ENCODE measurements around the gene CYP2W1.
"Not testable (repeated sequence)": the region's sequence is repeated elsewhere in the genome, so short reads cannot be mapped to it uniquely, and the experiment has no call there.

Gene CYP2W1

GRCh38 chr7:1026721-1027161, 43.8 kb downstream of the CYP2W1 start:
- in situ Hi-C loops (cut with MboI; ENCODE audit: low sequenced_read_pairs): no loop called here

- in situ Hi-C loops (cut with MboI; ENCODE audit: low sequenced_read_pairs): no loop called here
Measured at GRCh38 chr7:1027242-1028043, 44.5 kb downstream of the CYP2W1 start.

GRCh38 chr7:1028044-1028770, 45.2 kb downstream of the CYP2W1 start:
- in situ Hi-C loops (cut with MboI; ENCODE audit: low sequenced_read_pairs): no loop called here

- in situ Hi-C loops (cut with MboI; ENCODE audit: low sequenced_read_pairs): no loop called here
Measured at GRCh38 chr7:1028775-1029636, 46.0 kb downstream of the CYP2W1 start.

- in situ Hi-C loops (cut with MboI; ENCODE audit: low sequenced_read_pairs): no loop called here
Measured at GRCh38 chr7:1029637-1030443, 46.9 kb downstream of the CYP2W1 start.

- in situ Hi-C loops (cut with MboI; ENCODE audit: low sequenced_read_pairs): no loop called here
Measured at GRCh38 chr7:1030444-1031070, 47.6 kb downstream of the CYP2W1 start.

- in situ Hi-C loops (cut with MboI; ENCODE audit: low sequenced_read_pairs): no loop called here
Measured at GRCh38 chr7:1031716-1032455, 48.9 kb downstream of the CYP2W1 start.

GRCh38 chr7:1032536-1033181, 49.7 kb downstream of the CYP2W1 start:
- in situ Hi-C loops (cut with MboI; ENCODE audit: low sequenced_read_pairs): no loop called here

GRCh38 chr7:1033546-1034145, 50.7 kb downstream of the CYP2W1 start:
- in situ Hi-C loops (cut with MboI; ENCODE audit: low sequenced_read_pairs): no loop called here

- in situ Hi-C loops (cut with MboI; ENCODE audit: low sequenced_read_pairs): not testable (repeated sequence)
Measured at GRCh38 chr7:1034769-1035168, 51.8 kb downstream of the CYP2W1 start.

GRCh38 chr7:1036164-1036928, 53.4 kb downstream of the CYP2W1 start:
- in situ Hi-C loops (cut with MboI; ENCODE audit: low sequenced_read_pairs): not testable (repeated sequence)
